Kidney epithelial cell (primary cell): ENCODE data around the gene DPF3. TPM values are rescaled to one million over a fixed set of nuclear protein-coding genes. Genes with fewer than 3 reads are reported as not detected.
"Not testable (repeated sequence)": the region's sequence is repeated elsewhere in the genome, so short reads cannot be mapped to it uniquely, and the experiment has no call there.

Experiments
- DNase-seq: peaks from one replicate; pipeline ENCODE4 v3.0.0-alpha.2; 2010; ENCODE audit warnings: low read depth
- H3K27me3 ChIP-seq: 2 replicates; pipeline ENCODE4 v1.6.0; 2011; ENCODE audit warnings: low read length; ENCODE audit not compliant: control insufficient read depth, insufficient read depth
- H3K36me3 ChIP-seq: 2 replicates; pipeline ENCODE4 v1.5.1; 2011; ENCODE audit warnings: low read length; ENCODE audit not compliant: control insufficient read depth, insufficient read depth
- H3K4me3 ChIP-seq: 2 replicates; pipeline ENCODE4 v1.5.1; 2011; ENCODE audit warnings: low read depth, mild to moderate bottlenecking, control low read depth, low read length
- total RNA-seq: library from RNA; depleted of rRNA; stranded (reverse); fragments of >200 nt; gene quantifications from 2 replicates; pipeline ENCODE4 v1.2.3, GENCODE V29; 2015
- TF ChIP-seq, protein P1 (sequence below): IDR thresholded peaks from 2 replicates; pipeline ENCODE4 v1.5.1; 2011; ENCODE audit warnings: mild to moderate bottlenecking, moderate library complexity, low read length, control low read depth, inconsistent platforms; ENCODE audit not compliant: insufficient read depth, poor library complexity, severe bottlenecking

DPF3 gene
- total RNA-seq, 1 donor from 2014 or later: 0.79 TPM

DNA sequence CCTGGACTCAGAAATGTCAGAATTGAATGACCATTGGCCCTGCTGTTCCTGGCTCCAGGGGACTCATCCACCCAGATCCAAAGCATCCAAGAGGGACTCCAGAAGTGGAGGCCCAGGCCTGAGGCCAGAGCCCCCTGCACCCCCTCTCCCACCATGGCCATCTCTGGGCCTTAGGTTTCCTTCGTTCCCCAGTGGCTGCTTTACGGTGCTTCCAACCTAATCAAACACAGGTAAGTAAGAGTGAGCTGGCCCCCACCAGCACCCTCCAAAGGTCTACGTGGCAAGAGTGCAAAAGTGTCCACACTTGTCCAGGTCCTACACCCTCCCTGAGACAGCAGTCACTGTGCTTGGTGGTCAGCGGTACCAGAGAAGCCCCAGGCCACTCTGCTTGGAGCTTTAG lies 139.0 kb downstream of the DPF3 start:
- no peak for DNase-seq
- Histone ChIP-seq H3K36me3 (no peaks in the 10 kb centered on the region), H3K27me3 (no peaks in the 10 kb centered on the region), H3K4me3 (no peak overlapping the region)
- TF ChIP-seq, protein P1, sequence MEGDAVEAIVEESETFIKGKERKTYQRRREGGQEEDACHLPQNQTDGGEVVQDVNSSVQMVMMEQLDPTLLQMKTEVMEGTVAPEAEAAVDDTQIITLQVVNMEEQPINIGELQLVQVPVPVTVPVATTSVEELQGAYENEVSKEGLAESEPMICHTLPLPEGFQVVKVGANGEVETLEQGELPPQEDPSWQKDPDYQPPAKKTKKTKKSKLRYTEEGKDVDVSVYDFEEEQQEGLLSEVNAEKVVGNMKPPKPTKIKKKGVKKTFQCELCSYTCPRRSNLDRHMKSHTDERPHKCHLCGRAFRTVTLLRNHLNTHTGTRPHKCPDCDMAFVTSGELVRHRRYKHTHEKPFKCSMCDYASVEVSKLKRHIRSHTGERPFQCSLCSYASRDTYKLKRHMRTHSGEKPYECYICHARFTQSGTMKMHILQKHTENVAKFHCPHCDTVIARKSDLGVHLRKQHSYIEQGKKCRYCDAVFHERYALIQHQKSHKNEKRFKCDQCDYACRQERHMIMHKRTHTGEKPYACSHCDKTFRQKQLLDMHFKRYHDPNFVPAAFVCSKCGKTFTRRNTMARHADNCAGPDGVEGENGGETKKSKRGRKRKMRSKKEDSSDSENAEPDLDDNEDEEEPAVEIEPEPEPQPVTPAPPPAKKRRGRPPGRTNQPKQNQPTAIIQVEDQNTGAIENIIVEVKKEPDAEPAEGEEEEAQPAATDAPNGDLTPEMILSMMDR: no peak

DNA sequence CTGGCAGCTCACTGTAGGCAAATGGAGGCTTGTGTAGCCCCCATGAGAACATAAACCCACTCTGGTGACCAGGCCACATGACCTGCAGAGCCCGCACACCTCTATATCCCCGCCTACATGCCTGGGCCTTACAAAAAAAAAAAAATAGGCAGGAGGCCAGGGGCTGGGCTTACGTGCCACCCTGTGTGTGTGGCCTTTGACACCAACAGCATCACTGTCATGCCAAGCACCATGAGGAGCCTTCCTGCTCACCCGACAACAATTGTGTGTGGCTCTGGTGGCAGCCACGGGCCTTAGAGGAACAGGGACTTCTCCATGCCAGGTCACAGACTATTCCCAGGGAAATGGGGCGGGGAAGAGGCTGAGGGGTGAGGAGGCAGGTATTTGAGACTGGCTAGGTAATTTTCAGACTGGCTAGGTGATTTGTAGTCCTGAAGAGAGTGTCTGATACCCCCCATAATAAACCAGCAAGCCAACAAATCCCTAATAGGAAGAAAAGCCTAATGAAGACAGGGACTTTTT lies 140.0 kb downstream of the DPF3 start:
- no peaks in the 10 kb centered on the region for H3K36me3 ChIP-seq
- no peak for DNase-seq
- H3K27me3 ChIP-seq: no peaks in the 10 kb centered on the region
- TF ChIP-seq, protein P1: no peak
- no peak overlapping the region for H3K4me3 ChIP-seq

DNA sequence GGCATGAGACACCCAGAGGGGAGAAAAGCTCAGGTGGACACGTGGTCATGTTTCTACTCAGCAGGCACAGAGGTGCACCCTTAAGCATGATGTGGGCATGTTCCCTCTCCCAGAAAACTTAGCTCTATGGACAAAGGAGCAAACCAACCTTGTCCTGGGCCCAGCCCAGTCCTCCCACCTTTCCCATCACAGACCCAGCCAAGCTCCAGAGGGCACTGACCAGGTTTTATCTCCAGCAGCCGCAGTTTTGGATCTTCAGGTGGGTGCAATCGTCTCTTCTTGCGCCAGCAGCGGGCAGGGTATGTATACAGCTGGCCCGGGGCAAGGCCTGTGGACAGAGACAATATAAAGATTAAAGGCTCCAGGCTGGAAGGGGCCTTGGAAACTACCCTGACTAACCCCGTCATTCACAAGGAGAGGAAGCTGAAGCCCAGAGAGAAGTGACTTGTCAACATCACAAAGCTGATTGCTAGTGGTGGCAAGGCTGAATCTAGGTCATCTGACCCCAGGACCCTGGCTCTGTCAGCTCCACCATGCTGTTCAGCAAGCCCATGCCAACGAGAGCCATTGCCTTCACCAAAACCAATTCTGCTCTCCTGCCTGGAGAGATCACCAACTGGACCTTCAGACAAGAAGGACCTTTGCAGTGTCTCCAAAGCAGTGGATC lies 140.7 kb downstream of the DPF3 start:
- H3K36me3 ChIP-seq: no peaks in the 10 kb centered on the region
- no peaks in the 10 kb centered on the region for H3K27me3 ChIP-seq
- no peak for DNase-seq
- H3K4me3 ChIP-seq: no peak overlapping the region
- TF ChIP-seq, protein P1: no peak

DNA sequence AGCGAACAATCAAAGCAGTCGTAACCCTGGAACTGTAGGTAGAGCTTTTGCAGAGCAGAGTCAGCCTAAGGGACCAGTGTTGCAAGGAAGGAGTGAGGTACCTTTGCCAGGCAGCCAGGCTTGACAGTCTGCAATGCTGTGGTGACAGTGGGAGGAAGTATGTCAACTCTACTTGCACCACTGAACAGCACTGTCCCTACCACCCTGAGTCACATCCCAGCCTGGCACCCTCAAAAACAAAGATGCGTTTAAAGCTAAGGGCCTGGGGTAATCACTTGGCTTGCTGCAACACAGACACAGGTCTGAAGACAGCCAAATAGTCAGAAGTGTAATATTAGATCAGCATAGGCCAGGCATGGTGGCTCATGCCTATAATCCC lies 141.9 kb downstream of the DPF3 start:
- no peak for DNase-seq
- TF ChIP-seq, protein P1: no peak
- Histone ChIP-seq H3K4me3 (no peak overlapping the region), H3K36me3 (no peaks in the 10 kb centered on the region), H3K27me3 (no peaks in the 10 kb centered on the region)

DNA sequence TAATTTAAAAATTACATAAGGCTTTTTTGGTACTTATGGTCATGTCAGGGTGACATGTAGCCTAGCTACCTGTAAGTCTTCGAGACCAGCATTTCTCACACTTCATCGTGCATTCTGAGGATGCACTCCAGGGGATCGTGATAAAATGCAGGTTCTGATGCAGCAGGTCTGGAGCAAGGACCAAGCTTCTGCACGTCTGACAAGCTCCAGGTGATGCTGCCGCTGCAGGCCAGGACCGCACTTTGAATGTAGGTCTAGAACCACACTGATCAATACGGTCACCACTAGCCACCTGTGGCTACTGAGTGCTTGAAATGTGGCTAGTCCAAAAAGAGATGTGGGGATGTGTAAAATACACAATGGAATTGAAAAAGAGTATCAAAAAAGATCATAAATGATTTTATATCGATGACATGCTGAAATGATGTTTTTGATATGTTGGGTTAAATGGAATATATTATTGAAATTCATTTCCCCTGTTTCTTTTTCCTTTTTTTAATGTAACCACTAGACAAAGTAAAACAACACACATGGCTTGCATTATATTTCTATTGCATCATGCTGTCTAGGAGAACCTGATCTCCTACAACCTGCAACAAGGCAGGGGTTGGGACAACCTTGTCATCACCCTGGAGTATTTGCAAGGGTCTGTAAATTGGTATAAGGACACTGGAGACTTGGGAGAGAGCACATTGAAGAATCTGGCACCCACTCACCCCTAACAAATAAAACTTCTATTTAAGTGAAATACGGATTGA lies 142.4 kb downstream of the DPF3 start:
- H3K36me3 ChIP-seq: no peaks in the 10 kb centered on the region
- H3K27me3 ChIP-seq: no peaks in the 10 kb centered on the region
- DNase-seq: no peak
- TF ChIP-seq, protein P1: no peak
- H3K4me3 ChIP-seq: no peak overlapping the region

GRCh38 chr14:72748921-72749320 lies 145.0 kb downstream of the DPF3 start:
- H3K27me3 ChIP-seq, H3K4me3 ChIP-seq, DNase-seq, H3K36me3 ChIP-seq: not testable (repeated sequence)
